Upper lobe of left lung (tissue), 4 donors: ENCODE results near the gene PLEKHG3.

Source experiments
- POLR2A ChIP-seq, 4 donors: fragments of 450-650 bp; IDR thresholded peaks; one replicate each; pipeline ENCODE4 v1.5.1; 2016 to 2017; ENCODE audit warnings: antibody characterized with exemption in 4 of 4, mild to moderate bottlenecking in 2 of 4
- TF ChIP-seq, protein P1 (sequence below), 6 experiments: fragments of 450-650 bp in 4 of 6; fragments of 200-600 bp in 2 of 6; sonication (generic) in 2 of 6; IDR thresholded peaks; one replicate each; pipeline ENCODE4 v1.5.1; 2016 to 2019; ENCODE audit warnings: antibody characterized with exemption in 6 of 6

DNA sequence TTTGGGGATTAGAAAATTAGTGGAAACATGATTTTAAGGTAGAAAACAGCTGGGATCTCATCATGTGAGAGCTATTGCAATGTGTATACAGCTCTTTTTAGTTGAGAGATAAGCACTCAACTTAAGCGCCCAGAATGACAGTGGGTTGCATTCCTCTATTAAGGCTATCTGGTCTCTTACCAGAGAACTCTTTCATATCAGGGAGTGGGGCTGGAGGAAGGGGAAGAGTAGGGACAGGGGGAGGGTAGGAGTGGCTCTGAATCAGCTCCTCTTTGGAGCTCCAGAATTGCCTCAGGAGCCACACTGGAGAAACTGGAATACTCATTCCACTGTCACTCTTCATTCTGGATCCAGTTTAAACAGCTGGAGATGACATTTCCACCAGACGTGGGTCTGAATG is 9.2 kb upstream of the PLEKHG3 start:
- TF ChIP-seq, protein P1, sequence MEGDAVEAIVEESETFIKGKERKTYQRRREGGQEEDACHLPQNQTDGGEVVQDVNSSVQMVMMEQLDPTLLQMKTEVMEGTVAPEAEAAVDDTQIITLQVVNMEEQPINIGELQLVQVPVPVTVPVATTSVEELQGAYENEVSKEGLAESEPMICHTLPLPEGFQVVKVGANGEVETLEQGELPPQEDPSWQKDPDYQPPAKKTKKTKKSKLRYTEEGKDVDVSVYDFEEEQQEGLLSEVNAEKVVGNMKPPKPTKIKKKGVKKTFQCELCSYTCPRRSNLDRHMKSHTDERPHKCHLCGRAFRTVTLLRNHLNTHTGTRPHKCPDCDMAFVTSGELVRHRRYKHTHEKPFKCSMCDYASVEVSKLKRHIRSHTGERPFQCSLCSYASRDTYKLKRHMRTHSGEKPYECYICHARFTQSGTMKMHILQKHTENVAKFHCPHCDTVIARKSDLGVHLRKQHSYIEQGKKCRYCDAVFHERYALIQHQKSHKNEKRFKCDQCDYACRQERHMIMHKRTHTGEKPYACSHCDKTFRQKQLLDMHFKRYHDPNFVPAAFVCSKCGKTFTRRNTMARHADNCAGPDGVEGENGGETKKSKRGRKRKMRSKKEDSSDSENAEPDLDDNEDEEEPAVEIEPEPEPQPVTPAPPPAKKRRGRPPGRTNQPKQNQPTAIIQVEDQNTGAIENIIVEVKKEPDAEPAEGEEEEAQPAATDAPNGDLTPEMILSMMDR (IDR thresholded peaks at IDR 0.05): no peak
- TF ChIP-seq POLR2A (IDR thresholded peaks at IDR 0.05): no peak
